Measurements from ENCODE around the gene MSANTD4. TPM values are rescaled to one million over a fixed set of nuclear protein-coding genes. Genes with fewer than 3 reads are reported as not detected.

MSANTD4 gene
- total RNA-seq, 1 experiment from 2014 or later = 18.0 TPM

DNA sequence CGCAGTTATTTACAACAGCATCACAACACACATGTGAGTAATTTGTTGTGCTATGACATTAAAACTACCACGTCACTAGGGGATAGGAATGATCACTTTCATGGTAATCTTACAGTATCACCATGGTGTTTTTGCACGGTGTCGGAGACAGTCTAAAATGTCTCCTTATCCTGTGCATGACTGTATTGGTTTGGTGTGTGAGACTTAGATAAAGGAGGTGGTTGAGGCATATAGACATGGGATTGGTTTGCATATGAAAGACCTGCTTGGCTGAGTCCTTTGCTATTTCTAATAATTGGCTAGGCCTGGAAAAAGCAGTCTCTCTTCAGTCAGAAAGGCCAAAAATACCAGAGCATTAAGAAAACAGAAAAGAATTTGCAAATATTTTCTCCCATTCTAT is 30.2 kb downstream of the MSANTD4 start:
- BruUV-seq (replicated peaks) = no TSS peak
- Histone ChIP-seq H3K4me1 (ENCODE audit: insufficient read depth, low read length) (no peaks in the 10 kb centered on the region), H3K36me3 (ENCODE audit: low read depth, low read length) (peaks cover 16% of the 10 kb centered on the region), H2AFZ (ENCODE audit: low read length) (no peak overlapping the region), H3K9me2 (replicated peaks; ENCODE audit: low read length) (no peaks in the 10 kb centered on the region), H3K27ac (ENCODE audit: low read length) (no peak overlapping the region), H3K4me2 (ENCODE audit: low read length) (no peak overlapping the region), H3K9me3 (ENCODE audit: low read length) (no peaks in the 10 kb centered on the region), H3K79me2 (ENCODE audit: low read length) (no peaks in the 10 kb centered on the region), H3K9ac (ENCODE audit: low read length) (no peak overlapping the region), H3K27me3 (ENCODE audit: low read length) (no peaks in the 10 kb centered on the region), H3K4me3 (ENCODE audit: low read length) (no peak overlapping the region), H4K20me1 (ENCODE audit: low read length) (no peaks in the 10 kb centered on the region), H3F3A (ENCODE audit: low read length, unreplicated experiment) (no peaks in the 10 kb centered on the region)
- intact Hi-C loops (cut with micrococcal nuclease) = no loop called here
- POLR2A ChIA-PET (ENCODE audit: unreplicated experiment) = no interaction called here
- DNase-seq (no peak), ATAC-seq (no peak)
- CTCF ChIA-PET = no interaction called here
- TF ChIP-seq EZH2 (IDR thresholded peaks at IDR 0.05; ENCODE audit: low read length, unreplicated experiment) (no peak), EZH2phosphoT487 (IDR thresholded peaks at IDR 0.05; ENCODE audit: borderline replicate concordance, low read length) (no peak)
- TF ChIP-seq, protein P1, sequence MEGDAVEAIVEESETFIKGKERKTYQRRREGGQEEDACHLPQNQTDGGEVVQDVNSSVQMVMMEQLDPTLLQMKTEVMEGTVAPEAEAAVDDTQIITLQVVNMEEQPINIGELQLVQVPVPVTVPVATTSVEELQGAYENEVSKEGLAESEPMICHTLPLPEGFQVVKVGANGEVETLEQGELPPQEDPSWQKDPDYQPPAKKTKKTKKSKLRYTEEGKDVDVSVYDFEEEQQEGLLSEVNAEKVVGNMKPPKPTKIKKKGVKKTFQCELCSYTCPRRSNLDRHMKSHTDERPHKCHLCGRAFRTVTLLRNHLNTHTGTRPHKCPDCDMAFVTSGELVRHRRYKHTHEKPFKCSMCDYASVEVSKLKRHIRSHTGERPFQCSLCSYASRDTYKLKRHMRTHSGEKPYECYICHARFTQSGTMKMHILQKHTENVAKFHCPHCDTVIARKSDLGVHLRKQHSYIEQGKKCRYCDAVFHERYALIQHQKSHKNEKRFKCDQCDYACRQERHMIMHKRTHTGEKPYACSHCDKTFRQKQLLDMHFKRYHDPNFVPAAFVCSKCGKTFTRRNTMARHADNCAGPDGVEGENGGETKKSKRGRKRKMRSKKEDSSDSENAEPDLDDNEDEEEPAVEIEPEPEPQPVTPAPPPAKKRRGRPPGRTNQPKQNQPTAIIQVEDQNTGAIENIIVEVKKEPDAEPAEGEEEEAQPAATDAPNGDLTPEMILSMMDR (conservative IDR thresholded peaks at IDR 0.05; ENCODE audit: low read depth, low read length) = no peak

DNA sequence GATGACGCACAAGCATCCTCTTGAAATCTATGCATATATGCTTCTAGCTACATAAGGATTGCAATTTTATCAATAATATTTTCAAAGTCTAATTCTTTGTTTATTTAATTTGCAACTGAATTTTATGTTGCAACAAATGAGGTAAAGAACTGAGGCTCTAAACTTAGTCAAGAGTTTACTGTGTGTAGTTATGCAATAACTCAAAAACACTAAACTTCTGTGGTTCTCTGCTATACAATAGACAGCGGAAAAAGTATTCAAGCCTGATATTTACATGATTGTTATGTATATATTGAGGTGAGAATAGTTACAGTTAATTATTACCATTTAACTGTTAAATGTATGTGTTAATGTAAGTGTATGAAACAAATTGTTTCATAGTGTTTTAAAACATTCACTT is 32.9 kb downstream of the MSANTD4 start:
- ChIA-PET CTCF (no interaction called here), POLR2A (ENCODE audit: unreplicated experiment) (no interaction called here)
- H3K79me2 ChIP-seq (ENCODE audit: low read length) = no peaks in the 10 kb centered on the region
- H3K27me3 ChIP-seq (ENCODE audit: low read length) = no peaks in the 10 kb centered on the region
- H3K4me2 ChIP-seq (ENCODE audit: low read length) = no peak overlapping the region
- no peaks in the 10 kb centered on the region for H3K9me3 ChIP-seq (ENCODE audit: low read length)
- no peaks in the 10 kb centered on the region for H3F3A ChIP-seq (ENCODE audit: low read length, unreplicated experiment)
- no peak for TF ChIP-seq EZH2 (IDR thresholded peaks at IDR 0.05; ENCODE audit: low read length, unreplicated experiment)
- TF ChIP-seq, protein P1 (conservative IDR thresholded peaks at IDR 0.05; ENCODE audit: low read depth, low read length) = no peak
- TF ChIP-seq EZH2phosphoT487 (IDR thresholded peaks at IDR 0.05; ENCODE audit: borderline replicate concordance, low read length) = no peak
- H3K36me3 ChIP-seq (ENCODE audit: low read depth, low read length) = peaks cover 1% of the 10 kb centered on the region
- no peak for ATAC-seq
- no peaks in the 10 kb centered on the region for H4K20me1 ChIP-seq (ENCODE audit: low read length)
- H3K9ac ChIP-seq (ENCODE audit: low read length) = no peak overlapping the region
- no peak overlapping the region for H3K4me3 ChIP-seq (ENCODE audit: low read length)
- no peak overlapping the region for H3K27ac ChIP-seq (ENCODE audit: low read length)
- BruUV-seq (replicated peaks) = no TSS peak
- no peaks in the 10 kb centered on the region for H3K9me2 ChIP-seq (replicated peaks; ENCODE audit: low read length)
- intact Hi-C loops (cut with micrococcal nuclease) = no loop called here
- no peak overlapping the region for H2AFZ ChIP-seq (ENCODE audit: low read length)
- no peaks in the 10 kb centered on the region for H3K4me1 ChIP-seq (ENCODE audit: insufficient read depth, low read length)
- no peak for DNase-seq

DNA sequence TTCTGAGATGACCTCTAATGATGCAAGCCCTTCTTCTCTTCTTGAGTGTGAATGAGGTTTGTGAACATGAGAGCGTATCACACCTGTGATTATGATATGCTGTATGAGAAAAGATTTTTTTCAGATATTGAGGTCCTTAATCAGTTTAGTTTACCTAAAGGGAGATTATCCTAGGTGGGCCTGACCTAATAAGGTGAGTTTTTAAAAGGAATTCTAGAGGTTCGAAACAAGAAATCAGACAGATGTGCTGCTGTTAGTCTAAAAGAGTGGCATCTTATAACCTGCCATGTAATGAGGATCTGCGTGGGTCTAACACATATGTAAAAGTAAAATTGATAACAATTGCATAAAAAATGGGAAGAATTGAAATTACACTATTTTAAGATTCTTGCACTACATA is 33.8 kb downstream of the MSANTD4 start:
- no TSS peak for BruUV-seq (replicated peaks)
- no peak for DNase-seq
- Histone ChIP-seq H2AFZ (ENCODE audit: low read length) (no peak overlapping the region), H3K9me3 (ENCODE audit: low read length) (no peaks in the 10 kb centered on the region), H3K4me2 (ENCODE audit: low read length) (no peak overlapping the region), H3K79me2 (ENCODE audit: low read length) (no peaks in the 10 kb centered on the region), H4K20me1 (ENCODE audit: low read length) (no peaks in the 10 kb centered on the region), H3K4me1 (ENCODE audit: insufficient read depth, low read length) (no peaks in the 10 kb centered on the region), H3K36me3 (ENCODE audit: low read depth, low read length) (no peaks in the 10 kb centered on the region), H3K4me3 (ENCODE audit: low read length) (no peak overlapping the region), H3K9ac (ENCODE audit: low read length) (no peak overlapping the region), H3F3A (ENCODE audit: low read length, unreplicated experiment) (no peaks in the 10 kb centered on the region), H3K9me2 (replicated peaks; ENCODE audit: low read length) (no peaks in the 10 kb centered on the region), H3K27ac (ENCODE audit: low read length) (no peak overlapping the region), H3K27me3 (ENCODE audit: low read length) (no peaks in the 10 kb centered on the region)
- POLR2A ChIA-PET (ENCODE audit: unreplicated experiment) = no interaction called here
- intact Hi-C loops (cut with micrococcal nuclease) = no loop called here
- no peak for ATAC-seq
- TF ChIP-seq EZH2 (IDR thresholded peaks at IDR 0.05; ENCODE audit: low read length, unreplicated experiment) (no peak), EZH2phosphoT487 (IDR thresholded peaks at IDR 0.05; ENCODE audit: borderline replicate concordance, low read length) (no peak)
- TF ChIP-seq, protein P1 (conservative IDR thresholded peaks at IDR 0.05; ENCODE audit: low read depth, low read length) = no peak
- CTCF ChIA-PET = no interaction called here
